Astrocyte (in vitro differentiated cells and primary cell): ENCODE data around the gene PRSS21.

Source experiments
- CTCF ChIP-seq: IDR thresholded peaks from 2 replicates; pipeline ENCODE4 v1.5.1; 2011; ENCODE audit warnings: low read depth, mild to moderate bottlenecking, inconsistent platforms, low read length, moderate library complexity; ENCODE audit not compliant: insufficient read depth
- EZH2 ChIP-seq: IDR thresholded peaks from 2 replicates; pipeline ENCODE4 v1.6.1; 2012; ENCODE audit warnings: mild to moderate bottlenecking, low read length, inconsistent platforms; ENCODE audit not compliant: insufficient read depth

- TF ChIP-seq CTCF (no peak), EZH2 (no peak)
Measured at GRCh38 chr16:2827831-2828520, 10.9 kb downstream of the PRSS21 start.
